DND-41 (cell line): ENCODE measurements around the gene IMPACT.

Source experiments
- ATAC-seq: fragments of 200-7000 bp; cut with Tn5 transposase; 3 replicates; pipeline ENCODE4 v1.9.1; 2021; ENCODE audit warnings: low read depth; ENCODE audit not compliant: insufficient read depth
- DNase-seq: peaks from one replicate; pipeline ENCODE4 v3.0.0-alpha.2; 2020
- H2AFZ ChIP-seq: 2 replicates; pipeline ENCODE4 v1.6.0; 2012; ENCODE audit warnings: low read depth, low read length
- H3K27ac ChIP-seq: 2 replicates; pipeline ENCODE4 v1.5.1; 2012; ENCODE audit warnings: low read length, inconsistent platforms
- H3K27me3 ChIP-seq: fragments of 200-600 bp; sonication (generic); 2 replicates; pipeline ENCODE4 v1.6.0; 2012; ENCODE audit warnings: low read length, mild to moderate bottlenecking, inconsistent platforms; ENCODE audit not compliant: insufficient read depth, poor library complexity
- H3K36me3 ChIP-seq: 2 replicates; pipeline ENCODE4 v1.5.1; 2012; ENCODE audit warnings: low read length, inconsistent platforms; ENCODE audit not compliant: insufficient read depth
- H3K4me1 ChIP-seq: 2 replicates; pipeline ENCODE4 v1.5.1; 2012; ENCODE audit warnings: mild to moderate bottlenecking, low read length; ENCODE audit not compliant: insufficient read depth
- H3K4me2 ChIP-seq: 2 replicates; pipeline ENCODE4 v1.6.0; 2012; ENCODE audit warnings: mild to moderate bottlenecking, moderate library complexity, low read length, inconsistent platforms; ENCODE audit not compliant: insufficient read depth
- H3K4me3 ChIP-seq, 2 experiments: fragments of 200-600 bp in 1 of 2; shearing (Covaris generic) in 1 of 2; 2 replicates each; pipeline ENCODE4 v1.5.1; 2012 to 2016; ENCODE audit warnings: inconsistent platforms in 2 of 2, low read length in 2 of 2, mild to moderate bottlenecking in 2 of 2, low read depth in 1 of 2, moderate library complexity in 1 of 2
- H3K79me2 ChIP-seq: 2 replicates; pipeline ENCODE4 v1.6.0; 2012; ENCODE audit warnings: low read length, inconsistent platforms; ENCODE audit not compliant: insufficient read depth
- H3K9ac ChIP-seq: 2 replicates; pipeline ENCODE4 v1.6.0; 2012; ENCODE audit warnings: low read depth, mild to moderate bottlenecking, inconsistent platforms, low read length, moderate library complexity
- H3K9me3 ChIP-seq: 2 replicates; pipeline ENCODE4 v1.5.1; 2012; ENCODE audit warnings: low read length, moderate library complexity, mild to moderate bottlenecking, inconsistent platforms; ENCODE audit not compliant: insufficient read depth, severe bottlenecking
- H4K20me1 ChIP-seq: 2 replicates; pipeline ENCODE4 v1.6.0; 2012; ENCODE audit warnings: low read length; ENCODE audit not compliant: insufficient read depth
- CTCF ChIP-seq: IDR thresholded peaks from 2 replicates; pipeline ENCODE4 v1.5.1; 2012; ENCODE audit warnings: borderline replicate concordance, low read length, moderate library complexity, mild to moderate bottlenecking; ENCODE audit not compliant: poor library complexity, severe bottlenecking; ENCODE audit errors: extremely low read depth
- EZH2 ChIP-seq: IDR thresholded peaks from 3 replicates; pipeline ENCODE4 v1.6.1; 2012; ENCODE audit warnings: borderline replicate concordance, low read depth, mild to moderate bottlenecking, moderate library complexity, low read length, inconsistent platforms; ENCODE audit not compliant: severe bottlenecking

IMPACT gene

DNA sequence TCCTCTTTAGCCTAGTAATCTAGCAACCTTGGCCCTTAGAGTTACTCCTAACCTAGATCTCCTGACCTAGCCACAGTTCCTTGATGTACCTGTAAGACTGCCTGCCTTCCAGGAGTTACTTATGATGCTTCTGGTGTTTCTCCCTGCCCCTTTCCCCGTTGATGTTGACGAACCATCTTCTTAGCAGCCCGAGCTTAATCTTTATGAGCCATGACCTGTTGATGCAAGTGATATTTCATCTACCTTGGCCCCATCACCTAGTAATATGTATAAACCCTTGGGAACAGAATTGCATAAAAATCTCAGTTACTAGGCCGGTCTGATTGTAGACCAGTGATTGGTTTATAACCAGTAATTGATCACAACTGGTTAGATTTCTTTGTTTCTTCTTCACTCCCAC, 2.7 kb downstream of the IMPACT start:
- Histone ChIP-seq H3K9me3 (no peaks in the 10 kb centered on the region), H2AFZ (no peak overlapping the region), H3K4me2 (no peak overlapping the region), H3K4me1 (no peaks in the 10 kb centered on the region), H4K20me1 (no peaks in the 10 kb centered on the region), H3K27me3 (no peaks in the 10 kb centered on the region), H3K79me2 (no peaks in the 10 kb centered on the region), H3K27ac (no peak overlapping the region), H3K4me3 (no peak overlapping the region), H3K9ac (no peak overlapping the region), H3K36me3 (no peaks in the 10 kb centered on the region)
- ATAC-seq (no peak), DNase-seq (no peak)
- no peak for TF ChIP-seq EZH2
- TF ChIP-seq CTCF, result no peak

DNA sequence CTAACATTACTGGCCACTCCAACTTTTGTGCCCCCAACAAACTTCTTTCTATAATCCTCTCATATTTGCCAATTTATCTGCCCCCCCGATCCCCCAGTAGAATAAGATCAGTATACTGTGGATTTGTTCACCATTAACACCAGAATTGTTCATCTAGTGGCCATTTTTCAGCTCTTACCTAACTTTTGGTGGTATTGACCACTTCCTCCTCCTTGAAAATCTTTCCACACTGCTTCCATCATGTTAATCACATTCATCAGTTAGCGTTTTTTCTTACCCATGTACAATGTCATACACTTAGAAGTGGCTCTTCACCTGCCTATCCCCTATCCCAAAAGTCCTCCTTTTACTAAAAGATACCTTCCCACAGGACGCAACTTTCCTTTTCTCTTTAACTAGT, 6.1 kb downstream of the IMPACT start:
- Histone ChIP-seq H3K9ac (no peak overlapping the region), H3K27ac (no peak overlapping the region), H3K36me3 (no peaks in the 10 kb centered on the region), H3K4me1 (no peaks in the 10 kb centered on the region), H3K4me2 (no peak overlapping the region), H3K27me3 (no peaks in the 10 kb centered on the region), H3K9me3 (no peaks in the 10 kb centered on the region), H2AFZ (no peak overlapping the region), H4K20me1 (no peaks in the 10 kb centered on the region), H3K4me3 (no peak overlapping the region), H3K79me2 (no peaks in the 10 kb centered on the region)
- DNase-seq, result no peak
- ATAC-seq, result no peak
- TF ChIP-seq CTCF (no peak), EZH2 (no peak)

DNA sequence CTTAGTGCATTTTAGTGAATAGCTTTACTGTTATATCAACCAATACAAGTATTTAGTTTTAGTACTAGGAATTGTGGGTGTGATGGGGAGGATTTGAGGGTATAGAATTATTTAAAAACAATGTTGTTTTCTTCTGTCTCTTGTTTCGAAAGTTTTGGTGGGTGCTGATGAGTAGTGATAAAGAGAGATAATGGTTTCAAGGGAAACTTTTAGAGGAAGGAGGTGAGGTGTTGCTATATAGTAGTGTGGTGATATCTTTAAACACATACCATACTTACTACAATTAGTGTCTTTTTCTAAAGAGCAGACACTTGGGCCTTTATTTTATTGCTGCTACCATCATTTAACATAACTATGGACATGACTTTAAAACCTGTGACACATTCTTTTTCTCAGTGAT, 10.5 kb downstream of the IMPACT start:
- Histone ChIP-seq H3K79me2 (no peaks in the 10 kb centered on the region), H2AFZ (no peak overlapping the region), H3K4me1 (no peaks in the 10 kb centered on the region), H3K4me3 (no peak overlapping the region), H3K4me2 (no peak overlapping the region), H4K20me1 (no peaks in the 10 kb centered on the region), H3K9ac (no peak overlapping the region), H3K9me3 (no peaks in the 10 kb centered on the region), H3K36me3 (no peaks in the 10 kb centered on the region), H3K27ac (no peak overlapping the region), H3K27me3 (no peaks in the 10 kb centered on the region)
- DNase-seq (no peak), ATAC-seq (no peak)
- TF ChIP-seq CTCF (no peak), EZH2 (no peak)

DNA sequence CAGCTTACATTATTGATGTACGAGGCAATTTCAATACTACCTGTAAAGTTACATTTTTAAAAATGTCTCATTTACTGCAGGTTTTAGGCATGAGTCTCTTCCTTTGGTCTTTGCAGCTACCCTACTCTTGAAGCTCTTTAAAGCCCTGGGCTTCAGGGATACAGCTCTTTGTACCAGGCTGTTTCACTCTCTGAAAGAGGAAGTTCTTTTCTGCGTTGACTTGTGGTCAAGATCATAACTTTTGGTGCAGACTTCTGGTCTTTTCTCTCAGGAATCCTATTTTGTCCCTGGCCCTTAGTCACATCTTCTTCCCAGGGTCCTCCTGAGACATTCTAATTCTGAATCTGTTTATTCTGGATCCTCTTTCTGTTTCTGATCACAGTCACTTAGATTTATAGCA, 17.4 kb downstream of the IMPACT start:
- H3K36me3 ChIP-seq, result no peaks in the 10 kb centered on the region
- H4K20me1 ChIP-seq, result no peaks in the 10 kb centered on the region
- no peak for TF ChIP-seq EZH2
- TF ChIP-seq CTCF, result no peak
- no peak for DNase-seq
- no peak overlapping the region for H3K4me3 ChIP-seq
- H3K79me2 ChIP-seq, result no peaks in the 10 kb centered on the region
- no peaks in the 10 kb centered on the region for H3K9me3 ChIP-seq
- no peak overlapping the region for H3K4me2 ChIP-seq
- H2AFZ ChIP-seq, result no peak overlapping the region
- H3K4me1 ChIP-seq, result no peaks in the 10 kb centered on the region
- no peak overlapping the region for H3K27ac ChIP-seq
- H3K9ac ChIP-seq, result no peak overlapping the region
- ATAC-seq, result no peak
- no peaks in the 10 kb centered on the region for H3K27me3 ChIP-seq
